K562 treated with DMSO at 1 percent for 24 hours (cell line): Measurements from ENCODE around the gene SENP5. TPM values are rescaled to one million over a fixed set of nuclear protein-coding genes. Genes with fewer than 3 reads are reported as not detected.

Experiments used
- total RNA-seq: library from RNA; unstranded; fragments of 300-600 nt; gene quantifications from 2 replicates; pipeline ENCODE4 v1.2.3, GENCODE V29; 2022; ENCODE audit warnings: low read depth; ENCODE audit not compliant: insufficient read depth

Gene SENP5, protein sequence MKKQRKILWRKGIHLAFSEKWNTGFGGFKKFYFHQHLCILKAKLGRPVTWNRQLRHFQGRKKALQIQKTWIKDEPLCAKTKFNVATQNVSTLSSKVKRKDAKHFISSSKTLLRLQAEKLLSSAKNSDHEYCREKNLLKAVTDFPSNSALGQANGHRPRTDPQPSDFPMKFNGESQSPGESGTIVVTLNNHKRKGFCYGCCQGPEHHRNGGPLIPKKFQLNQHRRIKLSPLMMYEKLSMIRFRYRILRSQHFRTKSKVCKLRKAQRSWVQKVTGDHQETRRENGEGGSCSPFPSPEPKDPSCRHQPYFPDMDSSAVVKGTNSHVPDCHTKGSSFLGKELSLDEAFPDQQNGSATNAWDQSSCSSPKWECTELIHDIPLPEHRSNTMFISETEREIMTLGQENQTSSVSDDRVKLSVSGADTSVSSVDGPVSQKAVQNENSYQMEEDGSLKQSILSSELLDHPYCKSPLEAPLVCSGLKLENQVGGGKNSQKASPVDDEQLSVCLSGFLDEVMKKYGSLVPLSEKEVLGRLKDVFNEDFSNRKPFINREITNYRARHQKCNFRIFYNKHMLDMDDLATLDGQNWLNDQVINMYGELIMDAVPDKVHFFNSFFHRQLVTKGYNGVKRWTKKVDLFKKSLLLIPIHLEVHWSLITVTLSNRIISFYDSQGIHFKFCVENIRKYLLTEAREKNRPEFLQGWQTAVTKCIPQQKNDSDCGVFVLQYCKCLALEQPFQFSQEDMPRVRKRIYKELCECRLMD
- total RNA-seq = 13.6 and 18.3 TPM in 2 replicates

DNA sequence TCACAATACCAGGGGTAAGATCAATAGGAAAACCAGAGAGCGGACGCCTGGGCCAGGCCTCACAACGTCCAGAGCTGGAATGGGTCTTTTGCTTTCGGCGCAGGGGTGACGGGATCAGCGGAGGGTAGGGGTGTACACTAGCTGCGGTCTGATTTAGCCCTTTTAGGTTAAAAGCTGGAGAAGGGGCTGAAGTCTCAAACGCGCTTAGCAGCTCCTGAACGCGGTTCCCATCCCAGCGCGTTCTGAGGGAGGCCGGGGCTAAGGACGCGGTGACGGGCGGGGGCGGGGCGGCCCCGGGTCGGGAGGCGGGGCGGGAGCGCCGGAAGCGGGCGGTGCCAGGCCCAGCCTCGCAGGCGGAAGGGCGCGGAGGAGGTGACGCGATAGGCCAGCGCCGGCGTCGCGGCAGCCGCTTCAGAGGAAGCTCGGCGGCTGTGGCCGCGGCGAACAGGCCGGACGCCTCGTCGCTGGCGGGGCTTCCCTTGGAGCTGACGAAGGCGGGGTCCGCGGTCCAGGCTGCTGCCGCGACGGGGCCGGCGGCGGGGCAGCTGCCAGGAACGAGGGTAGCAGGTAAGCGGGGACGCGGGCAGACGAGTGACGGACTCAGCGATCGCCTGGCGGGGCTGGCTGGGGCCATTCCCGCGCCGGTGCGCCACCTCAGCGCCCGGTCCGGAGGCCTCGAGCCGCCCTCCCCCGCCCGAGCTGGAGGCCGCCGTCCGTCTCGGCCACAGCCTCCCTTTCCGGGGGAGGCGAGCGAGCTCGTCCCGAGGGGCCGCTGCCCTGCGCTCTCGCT, at the start of gene SENP5:
SENP5 (plus strand) TSS at position 414 of the 790 bp plus-strand sequence. CDS start 17,262 bp downstream, outside the sequence.

DNA sequence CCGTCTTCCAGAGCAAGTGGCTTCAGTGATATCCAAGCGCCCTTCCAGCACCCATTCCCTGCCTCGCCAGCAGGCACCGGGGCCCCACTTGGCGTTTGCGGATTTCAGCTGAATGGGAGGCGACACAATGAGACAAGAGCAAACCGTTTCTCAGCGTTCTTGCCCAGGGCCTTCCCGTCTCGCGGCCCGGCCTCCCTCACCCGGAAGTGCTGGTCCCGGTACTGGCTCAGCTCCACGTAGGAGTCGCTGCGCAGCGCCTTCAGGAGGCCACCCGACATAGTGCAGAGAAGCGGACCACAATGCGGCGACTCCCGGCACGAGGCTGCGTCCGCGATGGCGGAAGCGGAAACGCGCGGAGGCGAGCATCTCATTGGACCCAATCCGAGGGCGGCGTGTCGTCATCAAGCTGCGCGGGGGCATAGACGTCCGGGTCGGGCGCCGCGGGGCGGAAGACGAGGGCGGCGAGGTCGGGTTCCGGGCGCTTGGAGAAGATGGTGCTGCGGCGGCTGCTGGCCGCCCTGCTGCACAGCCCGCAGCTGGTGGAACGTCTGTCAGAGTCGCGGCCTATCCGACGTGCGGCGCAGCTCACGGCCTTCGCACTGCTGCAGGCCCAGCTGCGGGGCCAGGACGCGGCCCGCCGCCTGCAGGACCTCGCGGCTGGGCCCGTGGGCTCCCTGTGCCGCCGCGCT, 74.7 kb downstream of the SENP5 start, which contains the start of gene NCBP2:
NCBP2 (minus strand) TSS at position 303 of the 689 bp plus-strand sequence; CDS start at position 278, 25 bp downstream.

DNA sequence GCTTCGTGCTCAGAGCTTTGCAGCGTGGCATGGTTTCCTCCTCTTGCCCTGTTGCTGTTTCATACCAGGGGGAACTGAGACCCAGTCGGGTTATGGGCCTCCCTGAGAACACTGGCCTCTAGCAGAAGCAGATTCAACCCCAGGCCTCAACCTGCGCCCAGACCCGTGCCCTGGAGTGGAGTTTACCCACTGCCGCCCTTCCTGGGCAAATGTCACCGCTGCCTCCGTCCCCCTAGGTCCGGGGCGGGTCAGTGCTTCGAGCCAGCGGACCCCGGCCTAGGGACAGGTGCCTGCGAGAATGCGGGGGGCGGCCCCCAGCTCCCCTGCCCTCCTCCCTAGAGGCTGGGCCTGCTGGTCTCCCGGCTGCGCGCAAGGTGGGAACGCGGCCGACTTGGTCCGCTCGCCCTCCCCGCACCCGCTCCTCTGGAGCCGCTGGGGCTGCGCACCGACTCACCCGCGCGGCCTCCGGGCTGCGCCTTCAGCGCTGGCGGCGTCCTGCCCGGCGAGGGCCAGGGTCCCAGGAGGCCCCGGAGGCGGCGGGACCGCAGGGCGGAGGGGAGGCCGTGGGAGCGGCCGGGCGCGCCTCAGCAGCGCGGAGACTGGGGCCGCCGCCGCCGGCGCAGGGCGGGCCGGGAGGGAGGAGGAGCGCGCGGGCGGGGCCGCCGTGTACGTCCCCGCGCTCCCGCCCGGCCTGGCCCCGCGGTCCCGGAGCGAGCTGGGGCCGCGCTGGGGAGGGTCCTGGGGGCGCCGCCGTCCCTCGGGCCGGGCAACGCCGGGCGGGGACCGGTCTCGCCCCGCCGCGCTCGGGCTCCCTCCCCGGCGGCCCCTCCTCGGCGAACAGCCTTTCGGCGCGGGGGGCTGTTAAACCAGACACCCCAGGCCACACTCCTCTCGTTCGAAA, 100.8 kb downstream of the SENP5 start, which contains the start of gene PIGZ:
PIGZ (minus strand) TSS at position 601 of the 901 bp plus-strand sequence. CDS start 16,802 bp downstream, outside the sequence.

Other genes starting within 250 kb of the SENP5 start
- 12.1 and 12.3 TPM in 2 replicates for gene NRROS, start 228.2 kb upstream of the SENP5 start, total RNA-seq
- gene CEP19, start 155.7 kb upstream of the SENP5 start, total RNA-seq = 5.1 and 5.6 TPM in 2 replicates
- gene PIGX, start 155.5 kb upstream of the SENP5 start, total RNA-seq = 33.0 and 37.8 TPM in 2 replicates
- 24.4 and 24.6 TPM in 2 replicates for gene PAK2, start 128.1 kb upstream of the SENP5 start, total RNA-seq
- gene NCBP2, start 74.6 kb downstream of the SENP5 start, total RNA-seq = 35.8 and 43.4 TPM in 2 replicates
- gene PIGZ, start 100.9 kb downstream of the SENP5 start, total RNA-seq = 5.2 and 5.5 TPM in 2 replicates
- 10.9 and 11.9 TPM in 2 replicates for gene MELTF, start 161.9 kb downstream of the SENP5 start, total RNA-seq